Liver (tissue), 9 donors: ENCODE measurements around the gene ZNF446. TPM values are rescaled to one million over a fixed set of nuclear protein-coding genes. Genes with fewer than 3 reads are reported as not detected.
A peak's percentile ranks its signal among the peaks of the same experiment; 100 is the strongest.

ENCODE experiments used
- DNase-seq: peaks from one replicate; pipeline ENCODE4 v3.0.0-alpha.2; 2017; ENCODE audit warnings: low spot score
- H3K27ac ChIP-seq, 2 donors: one replicate each; pipeline ENCODE4 v1.7.0; 2013; ENCODE audit warnings: inconsistent platforms in 2 of 2, low read length in 2 of 2, control low read depth in 1 of 2, low read depth in 1 of 2, mild to moderate bottlenecking in 1 of 2
- H3K27me3 ChIP-seq, 4 donors: one replicate each; pipeline versions ENCODE4 v1.6.1 to v1.7.0; 2013; ENCODE audit warnings: low read length in 3 of 4, inconsistent platforms in 1 of 4, mild to moderate bottlenecking in 1 of 4, moderate library complexity in 1 of 4; ENCODE audit not compliant: control insufficient read depth in 4 of 4, insufficient read depth in 4 of 4
- H3K36me3 ChIP-seq, 4 donors: one replicate each; pipeline versions ENCODE4 v1.6.1 to v1.7.0; 2013; ENCODE audit warnings: low read length in 3 of 4, mild to moderate bottlenecking in 3 of 4, low read depth in 1 of 4, moderate library complexity in 1 of 4; ENCODE audit not compliant: control insufficient read depth in 4 of 4, insufficient read depth in 3 of 4
- H3K4me1 ChIP-seq, 4 donors: one replicate each; pipeline versions ENCODE4 v1.6.1 to v1.7.0; 2013; ENCODE audit warnings: low read length in 3 of 4, mild to moderate bottlenecking in 3 of 4, moderate library complexity in 1 of 4; ENCODE audit not compliant: control insufficient read depth in 4 of 4, insufficient read depth in 4 of 4
- H3K4me3 ChIP-seq, 3 donors: one replicate each; pipeline versions ENCODE4 v1.6.1 to v1.7.0; 2013; ENCODE audit warnings: low read length in 3 of 3, control low read depth in 1 of 3, low read depth in 1 of 3, mild to moderate bottlenecking in 1 of 3
- H3K9ac ChIP-seq, 2 donors: one replicate each; pipeline ENCODE4 v1.7.0; 2013; ENCODE audit warnings: low read length in 2 of 2, mild to moderate bottlenecking in 2 of 2, moderate library complexity in 2 of 2, control low read depth in 1 of 2, low read depth in 1 of 2
- H3K9me3 ChIP-seq, 4 donors: one replicate each; pipeline versions ENCODE4 v1.6.1 to v1.7.0; 2013; ENCODE audit warnings: low read length in 3 of 4; ENCODE audit not compliant: control insufficient read depth in 4 of 4
- ATF3 ChIP-seq: IDR thresholded peaks from 2 replicates; pipeline ENCODE4 v1.6.1; 2016; ENCODE audit warnings: antibody characterized with exemption
- EGR1 ChIP-seq, 2 donors: IDR thresholded peaks; 2 replicates each; pipeline ENCODE4 v1.6.1; 2016 to 2018; ENCODE audit warnings: antibody characterized with exemption in 2 of 2, low read depth in 2 of 2
- FOXA2 ChIP-seq: IDR thresholded peaks from 2 replicates; pipeline ENCODE4 v1.6.1; 2016; ENCODE audit warnings: antibody characterized with exemption
- GABPA ChIP-seq, 2 donors: IDR thresholded peaks in 1 of 2; conservative IDR thresholded peaks in 1 of 2; 2 replicates each; pipeline ENCODE4 v1.6.1; 2016; ENCODE audit warnings: antibody characterized with exemption in 2 of 2, mild to moderate bottlenecking in 1 of 2, moderate library complexity in 1 of 2
- HNF4A ChIP-seq, 2 donors: conservative IDR thresholded peaks; 2 replicates each; pipeline ENCODE4 v1.6.1; 2016; ENCODE audit warnings: antibody characterized with exemption in 2 of 2, mild to moderate bottlenecking in 2 of 2
- HNF4G ChIP-seq: IDR thresholded peaks from 2 replicates; pipeline ENCODE4 v1.6.1; 2016; ENCODE audit warnings: antibody characterized with exemption
- JUND ChIP-seq, 2 donors: IDR thresholded peaks; 2 replicates each; pipeline ENCODE4 v1.6.1; 2016; ENCODE audit warnings: antibody characterized with exemption in 2 of 2
- MAX ChIP-seq: IDR thresholded peaks from 2 replicates; pipeline ENCODE4 v1.6.1; 2016; ENCODE audit warnings: antibody characterized with exemption
- RAD21 ChIP-seq, 2 donors: IDR thresholded peaks; 2 replicates each; pipeline ENCODE4 v1.6.1; 2016; ENCODE audit warnings: antibody characterized with exemption in 2 of 2, mild to moderate bottlenecking in 2 of 2
- RXRA ChIP-seq, 2 donors: IDR thresholded peaks; 2 replicates each; pipeline ENCODE4 v1.6.1; 2017 to 2018; ENCODE audit warnings: antibody characterized with exemption in 2 of 2, mild to moderate bottlenecking in 1 of 2
- SP1 ChIP-seq: IDR thresholded peaks from 2 replicates; pipeline ENCODE4 v1.6.1; 2018; ENCODE audit warnings: antibody characterized with exemption, mild to moderate bottlenecking
- TAF1 ChIP-seq: conservative IDR thresholded peaks from 2 replicates; pipeline ENCODE4 v1.6.1; 2016; ENCODE audit warnings: antibody characterized with exemption, mild to moderate bottlenecking
- YY1 ChIP-seq: IDR thresholded peaks from 2 replicates; pipeline ENCODE4 v1.6.1; 2016; ENCODE audit warnings: antibody characterized with exemption, mild to moderate bottlenecking
- WGBS: extraction: QIAGEN DNeasy Blood & Tissue Kit; methylation state at CpG from one replicate; pipeline ENCODE4 v1.1.7; 2013; 5-methylcytosine and 5-hydroxymethylcytosine counted together
- polyA plus RNA-seq, 2 donors: library from polyadenylated mRNA; stranded (reverse) in 1 of 2; unstranded in 1 of 2; fragments of 200-250 nt in 1 of 2; fragments of >200 nt in 1 of 2; fragmentation: Nextera tagmentation in 1 of 2; extraction: Ambion mirVana in 1 of 2; gene quantifications; one replicate each; pipeline versions ENCODE4 v1.2.1 to v1.2.3, GENCODE V29; 2013 to 2015
- total RNA-seq, 2 donors: library from RNA; depleted of rRNA; stranded (reverse); fragments of >200 nt; gene quantifications; one replicate each; pipeline ENCODE4 v1.2.3, GENCODE V29; 2014
- TF ChIP-seq, protein P1 (sequence below): fragments of 150-350 bp; IDR thresholded peaks from 2 replicates; pipeline ENCODE4 v1.5.1; 2017; ENCODE audit warnings: improper control_type of control experiment, low read depth, low read length; ENCODE audit not compliant: missing input control
- TF ChIP-seq, protein P2 (sequence below): IDR thresholded peaks from 2 replicates; pipeline ENCODE4 v1.6.1; 2016; ENCODE audit warnings: antibody characterized with exemption, mild to moderate bottlenecking
- donor health status: healthy.
- donor health status: healthy.
- donor health status: healthy.
- donor health status: healthy.
- donor health status: healthy.

ZNF446 gene
- total and polyA plus RNA-seq, 4 donors = 2.8 to 4.8 (median 3.9) TPM

DNA sequence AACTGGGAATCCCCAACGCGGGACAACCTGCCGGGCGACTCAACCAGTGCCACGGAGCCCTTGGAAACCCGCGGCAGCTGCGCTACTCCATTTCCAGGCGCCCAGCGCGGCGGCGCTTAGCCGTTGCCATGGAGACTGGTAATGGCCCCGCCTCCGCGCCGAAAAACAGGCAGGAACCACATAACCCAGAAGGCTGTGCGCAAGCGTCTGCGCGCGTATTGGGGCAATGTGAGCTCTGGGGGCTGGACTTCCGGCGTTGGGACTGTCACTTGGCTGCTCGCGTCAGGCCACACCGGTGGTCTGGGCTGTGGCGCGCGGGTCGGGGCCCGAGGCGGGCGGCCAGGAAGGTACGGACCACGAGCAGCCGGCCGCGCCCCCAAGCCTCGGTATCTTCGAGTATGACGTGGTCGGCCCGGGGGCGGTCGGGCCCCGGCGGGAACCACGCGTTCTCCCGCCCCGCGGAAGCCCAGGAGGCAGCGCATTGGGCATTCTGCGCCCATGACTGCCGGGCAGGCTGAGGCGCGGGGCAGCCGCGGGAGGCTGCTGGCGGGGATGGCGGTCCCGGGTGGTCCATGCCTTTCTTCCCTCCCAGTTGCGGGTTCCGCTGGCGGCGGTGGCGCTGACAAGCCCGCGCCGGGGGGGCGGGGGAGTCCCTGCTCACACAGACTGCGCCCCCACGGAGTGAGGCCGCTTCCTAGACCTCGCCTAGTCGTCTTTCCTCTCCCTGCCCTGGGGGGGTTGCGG lies 24.6 kb upstream of the ZNF446 start, which contains the start of gene ZNF324B:
TSS of gene ZNF324B (plus strand) at position 265 of the 744 bp plus-strand sequence. CDS start 2,080 bp downstream, outside the sequence.
- WGBS = under 1% methylated on average over 79 of the region's 79 CpGs

DNA sequence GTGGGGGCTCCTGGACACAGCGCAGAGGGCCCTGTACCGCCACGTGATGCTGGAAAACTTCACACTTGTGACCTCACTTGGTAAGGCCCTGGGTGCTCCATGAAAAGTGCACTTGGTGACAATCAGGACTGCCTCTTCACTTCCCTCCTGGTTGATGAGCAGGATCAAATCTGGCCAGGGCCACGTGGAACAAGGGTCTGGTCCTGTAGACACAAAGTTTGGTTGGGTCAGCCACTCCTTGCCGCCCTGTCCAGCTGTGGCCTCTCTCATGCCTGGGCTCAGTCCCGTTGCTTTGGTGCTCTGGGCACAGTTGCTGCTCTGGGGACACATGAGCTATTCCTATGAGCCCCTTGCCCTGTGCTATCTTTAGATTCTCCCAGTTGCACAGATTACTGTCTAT lies 22.4 kb upstream of the ZNF446 start:
- H3K36me3 ChIP-seq = peaks cover 4 to 24% (median 10%) of the 10 kb centered on the region in 4 donors
- H3K9ac ChIP-seq = no peak overlapping the region
- TF ChIP-seq RXRA (IDR thresholded peaks at IDR 0.05) (no peak), YY1 (no peak), TAF1 (no peak), MAX (no peak), RAD21 (IDR thresholded peaks at IDR 0.05) (no peak), ATF3 (no peak), EGR1 (IDR thresholded peaks at IDR 0.05; ENCODE audit: low read depth in 2 of 2) (no peak), SP1 (no peak), GABPA (IDR thresholded peaks at IDR 0.05 in 1 of 2, conservative IDR thresholded peaks at IDR 0.05 in 1 of 2) (no peak), JUND (IDR thresholded peaks at IDR 0.05) (no peak), FOXA2 (no peak), HNF4G (no peak)
- TF ChIP-seq, protein P1, sequence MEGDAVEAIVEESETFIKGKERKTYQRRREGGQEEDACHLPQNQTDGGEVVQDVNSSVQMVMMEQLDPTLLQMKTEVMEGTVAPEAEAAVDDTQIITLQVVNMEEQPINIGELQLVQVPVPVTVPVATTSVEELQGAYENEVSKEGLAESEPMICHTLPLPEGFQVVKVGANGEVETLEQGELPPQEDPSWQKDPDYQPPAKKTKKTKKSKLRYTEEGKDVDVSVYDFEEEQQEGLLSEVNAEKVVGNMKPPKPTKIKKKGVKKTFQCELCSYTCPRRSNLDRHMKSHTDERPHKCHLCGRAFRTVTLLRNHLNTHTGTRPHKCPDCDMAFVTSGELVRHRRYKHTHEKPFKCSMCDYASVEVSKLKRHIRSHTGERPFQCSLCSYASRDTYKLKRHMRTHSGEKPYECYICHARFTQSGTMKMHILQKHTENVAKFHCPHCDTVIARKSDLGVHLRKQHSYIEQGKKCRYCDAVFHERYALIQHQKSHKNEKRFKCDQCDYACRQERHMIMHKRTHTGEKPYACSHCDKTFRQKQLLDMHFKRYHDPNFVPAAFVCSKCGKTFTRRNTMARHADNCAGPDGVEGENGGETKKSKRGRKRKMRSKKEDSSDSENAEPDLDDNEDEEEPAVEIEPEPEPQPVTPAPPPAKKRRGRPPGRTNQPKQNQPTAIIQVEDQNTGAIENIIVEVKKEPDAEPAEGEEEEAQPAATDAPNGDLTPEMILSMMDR = no peak
- no peak overlapping the region for H3K27ac ChIP-seq
- 98% methylated on average over 6 of the region's 6 CpGs for WGBS
- H3K27me3 ChIP-seq = no peaks in the 10 kb centered on the region
- H3K9me3 ChIP-seq = no peaks in the 10 kb centered on the region
- peaks cover 0 to 16% (median 8%) of the 10 kb centered on the region in 4 donors for H3K4me1 ChIP-seq
- no peak for DNase-seq
- no peak overlapping the region for H3K4me3 ChIP-seq

More for the DNA sequence above, 24.6 kb upstream of the ZNF446 start, which contains the start of gene ZNF324B:
- peak within 1 kb of the TSS; percentile 43 to 55 for H3K27ac ChIP-seq
- H3K9me3 ChIP-seq = no peaks in the 10 kb centered on the region
- TF ChIP-seq FOXA2 = no peak
- peak; percentile 88 for TF ChIP-seq YY1
- no peak for TF ChIP-seq HNF4A (conservative IDR thresholded peaks at IDR 0.05)
- peak in 1 of 2 donors; percentile 29 for TF ChIP-seq RAD21 (IDR thresholded peaks at IDR 0.05)
- TF ChIP-seq GABPA (IDR thresholded peaks at IDR 0.05 in 1 of 2, conservative IDR thresholded peaks at IDR 0.05 in 1 of 2) = peak; percentile 67 to 93
- TF ChIP-seq JUND (IDR thresholded peaks at IDR 0.05) = no peak
- TF ChIP-seq SP1 = peak; percentile 41
- DNase-seq = peak; percentile 95
- peak within 1 kb of the TSS in 1 of 2 donors; percentile 29 for H3K9ac ChIP-seq
- H3K4me3 ChIP-seq = peak within 1 kb of the TSS; percentile 74 to 91 (median 80)
- peaks cover 0 to 16% (median 8%) of the 10 kb centered on the region in 4 donors for H3K4me1 ChIP-seq
- H3K36me3 ChIP-seq = peaks cover 3 to 17% (median 5%) of the 10 kb centered on the region in 4 donors
- H3K27me3 ChIP-seq = no peaks in the 10 kb centered on the region

GRCh38 chr19:58455306-58455705 lies 20.8 kb upstream of the ZNF446 start:
- H3K27me3 ChIP-seq = no peaks in the 10 kb centered on the region
- H3K9me3 ChIP-seq = no peaks in the 10 kb centered on the region
- DNase-seq = no peak
- 96% methylated on average over 20 of the region's 21 CpGs for WGBS
- no peak overlapping the region for H3K4me3 ChIP-seq
- TF ChIP-seq JUND (IDR thresholded peaks at IDR 0.05) (no peak), RXRA (IDR thresholded peaks at IDR 0.05) (no peak), RAD21 (IDR thresholded peaks at IDR 0.05) (no peak), TAF1 (no peak), EGR1 (IDR thresholded peaks at IDR 0.05; ENCODE audit: low read depth in 2 of 2) (no peak)
- TF ChIP-seq, protein P2, sequence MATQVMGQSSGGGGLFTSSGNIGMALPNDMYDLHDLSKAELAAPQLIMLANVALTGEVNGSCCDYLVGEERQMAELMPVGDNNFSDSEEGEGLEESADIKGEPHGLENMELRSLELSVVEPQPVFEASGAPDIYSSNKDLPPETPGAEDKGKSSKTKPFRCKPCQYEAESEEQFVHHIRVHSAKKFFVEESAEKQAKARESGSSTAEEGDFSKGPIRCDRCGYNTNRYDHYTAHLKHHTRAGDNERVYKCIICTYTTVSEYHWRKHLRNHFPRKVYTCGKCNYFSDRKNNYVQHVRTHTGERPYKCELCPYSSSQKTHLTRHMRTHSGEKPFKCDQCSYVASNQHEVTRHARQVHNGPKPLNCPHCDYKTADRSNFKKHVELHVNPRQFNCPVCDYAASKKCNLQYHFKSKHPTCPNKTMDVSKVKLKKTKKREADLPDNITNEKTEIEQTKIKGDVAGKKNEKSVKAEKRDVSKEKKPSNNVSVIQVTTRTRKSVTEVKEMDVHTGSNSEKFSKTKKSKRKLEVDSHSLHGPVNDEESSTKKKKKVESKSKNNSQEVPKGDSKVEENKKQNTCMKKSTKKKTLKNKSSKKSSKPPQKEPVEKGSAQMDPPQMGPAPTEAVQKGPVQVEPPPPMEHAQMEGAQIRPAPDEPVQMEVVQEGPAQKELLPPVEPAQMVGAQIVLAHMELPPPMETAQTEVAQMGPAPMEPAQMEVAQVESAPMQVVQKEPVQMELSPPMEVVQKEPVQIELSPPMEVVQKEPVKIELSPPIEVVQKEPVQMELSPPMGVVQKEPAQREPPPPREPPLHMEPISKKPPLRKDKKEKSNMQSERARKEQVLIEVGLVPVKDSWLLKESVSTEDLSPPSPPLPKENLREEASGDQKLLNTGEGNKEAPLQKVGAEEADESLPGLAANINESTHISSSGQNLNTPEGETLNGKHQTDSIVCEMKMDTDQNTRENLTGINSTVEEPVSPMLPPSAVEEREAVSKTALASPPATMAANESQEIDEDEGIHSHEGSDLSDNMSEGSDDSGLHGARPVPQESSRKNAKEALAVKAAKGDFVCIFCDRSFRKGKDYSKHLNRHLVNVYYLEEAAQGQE = no peak
- no peak overlapping the region for H3K9ac ChIP-seq
- peaks cover 4 to 24% (median 10%) of the 10 kb centered on the region in 4 donors for H3K36me3 ChIP-seq
- H3K27ac ChIP-seq = no peak overlapping the region
- peaks cover 0 to 16% (median 8%) of the 10 kb centered on the region in 4 donors for H3K4me1 ChIP-seq
